GOT3 (cell line): ENCODE data around the gene EEF1AKMT2.
"Not testable (repeated sequence)": the region's sequence is repeated elsewhere in the genome, so short reads cannot be mapped to it uniquely, and the experiment has no call there.

ENCODE experiments used
- DNase-seq: peaks from one replicate; lab custom pipeline; 2025; ENCODE audit warnings: mixed read lengths; lab: John Stamatoyannopoulos, UW

Gene EEF1AKMT2

DNA sequence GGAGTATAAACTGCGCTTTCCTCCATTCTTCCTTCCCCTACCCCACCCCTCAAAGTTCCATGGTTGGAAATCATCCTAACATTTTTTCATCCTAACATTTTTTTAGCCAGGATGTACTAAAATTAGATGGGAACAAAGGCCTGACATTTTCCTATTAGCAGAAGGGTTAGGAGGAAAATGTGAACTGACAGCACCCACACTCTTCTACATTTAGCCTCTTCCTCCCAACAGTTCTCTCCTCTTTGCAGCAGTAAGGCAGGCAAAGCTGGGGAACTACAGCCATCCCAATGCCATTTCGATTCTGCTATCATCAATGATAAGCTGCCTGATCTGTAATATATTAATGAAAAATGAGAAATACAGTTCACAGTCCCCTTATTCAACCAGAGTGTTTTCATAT is 36.1 kb downstream of the EEF1AKMT2 start:
- DNase-seq, result no peak

GRCh38 chr10:124754227-124754626 is 37.5 kb downstream of the EEF1AKMT2 start:
- DNase-seq, result no peak

GRCh38 chr10:124748953-124749645 is 42.6 kb downstream of the EEF1AKMT2 start:
- no peak for DNase-seq

GRCh38 chr10:124748166-124748565 is 43.5 kb downstream of the EEF1AKMT2 start:
- no peak for DNase-seq

- DNase-seq, result no peak
Measured at GRCh38 chr10:124747745-124748144, 43.9 kb downstream of the EEF1AKMT2 start.

DNA sequence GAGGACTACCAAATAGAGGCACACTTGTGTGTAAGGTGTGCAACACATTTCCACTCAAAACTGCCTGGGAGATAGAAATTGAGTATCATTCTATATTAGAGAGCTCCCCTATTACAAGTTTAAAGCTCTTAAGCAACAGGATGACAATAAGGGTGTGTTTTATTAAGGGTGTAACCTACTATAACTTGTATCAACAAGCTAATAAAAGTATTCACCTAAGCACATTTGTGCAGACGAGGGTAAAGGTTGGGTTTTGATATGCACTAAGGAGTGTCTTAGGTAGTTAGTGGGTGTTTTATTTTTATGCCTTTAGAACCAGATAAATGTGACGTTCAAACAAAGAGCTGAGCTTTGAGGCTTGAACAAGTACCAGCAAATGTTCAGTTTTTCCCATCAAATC is 44.7 kb downstream of the EEF1AKMT2 start:
- DNase-seq, result no peak

GRCh38 chr10:124746447-124746846 is 45.2 kb downstream of the EEF1AKMT2 start:
- DNase-seq, result not testable (repeated sequence)

DNA sequence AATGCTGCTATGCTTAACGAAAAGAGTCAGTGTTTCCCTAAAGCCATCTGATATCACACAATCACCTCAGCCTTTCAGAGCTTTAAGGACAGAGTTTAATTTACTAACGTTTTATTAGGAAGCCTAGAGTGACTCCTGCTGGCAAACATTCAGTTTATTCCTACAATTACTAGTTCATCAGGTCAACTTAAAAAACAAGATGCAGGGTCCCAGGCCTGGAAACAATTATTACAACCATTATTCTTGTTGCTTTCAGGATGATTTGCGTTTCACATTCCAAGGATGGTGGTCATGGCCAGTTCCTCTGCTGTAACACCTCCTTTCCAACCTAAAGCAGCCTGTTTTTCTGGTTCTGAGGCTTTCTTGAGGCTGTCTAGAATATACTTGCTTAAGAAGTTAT is 46.0 kb downstream of the EEF1AKMT2 start:
- DNase-seq, result no peak

DNA sequence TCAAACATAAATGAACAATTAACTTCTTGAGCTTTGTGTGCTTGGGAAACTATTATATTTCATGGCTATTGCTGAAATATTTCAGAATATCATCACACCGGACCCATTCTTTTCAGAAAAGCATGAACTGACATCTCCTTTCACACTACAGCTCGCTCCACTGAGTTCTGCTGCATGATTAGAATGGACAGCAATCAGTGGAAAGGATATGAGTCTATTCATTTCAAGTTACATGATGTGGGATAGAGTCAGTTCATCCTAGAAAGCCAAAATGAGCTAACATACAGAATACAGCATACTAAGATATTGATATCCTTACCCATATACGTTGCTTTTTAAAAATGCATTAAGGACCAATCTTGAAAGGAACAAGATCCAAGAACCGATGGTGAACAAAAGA is 46.4 kb downstream of the EEF1AKMT2 start:
- no peak for DNase-seq

- peak; percentile 41 for DNase-seq
Measured at GRCh38 chr10:124744102-124745050, 47.3 kb downstream of the EEF1AKMT2 start, which contains the start of gene FAM53B. TSS of gene FAM53B (minus strand) at chr10:124744378. CDS start at chr10:124706713, 37,665 bp downstream.

GRCh38 chr10:124743191-124744101 is 48.2 kb downstream of the EEF1AKMT2 start:
- no peak for DNase-seq

- DNase-seq, result no peak
Measured at GRCh38 chr10:124742413-124743190, 49.1 kb downstream of the EEF1AKMT2 start.

- DNase-seq, result no peak
Measured at GRCh38 chr10:124741922-124742412, 49.7 kb downstream of the EEF1AKMT2 start.

GRCh38 chr10:124741281-124741921 is 50.3 kb downstream of the EEF1AKMT2 start:
- peak; percentile 23 for DNase-seq

GRCh38 chr10:124740369-124741280 is 51.1 kb downstream of the EEF1AKMT2 start:
- DNase-seq, result no peak

- DNase-seq, result no peak
Measured at GRCh38 chr10:124739986-124740368, 51.7 kb downstream of the EEF1AKMT2 start.

DNA sequence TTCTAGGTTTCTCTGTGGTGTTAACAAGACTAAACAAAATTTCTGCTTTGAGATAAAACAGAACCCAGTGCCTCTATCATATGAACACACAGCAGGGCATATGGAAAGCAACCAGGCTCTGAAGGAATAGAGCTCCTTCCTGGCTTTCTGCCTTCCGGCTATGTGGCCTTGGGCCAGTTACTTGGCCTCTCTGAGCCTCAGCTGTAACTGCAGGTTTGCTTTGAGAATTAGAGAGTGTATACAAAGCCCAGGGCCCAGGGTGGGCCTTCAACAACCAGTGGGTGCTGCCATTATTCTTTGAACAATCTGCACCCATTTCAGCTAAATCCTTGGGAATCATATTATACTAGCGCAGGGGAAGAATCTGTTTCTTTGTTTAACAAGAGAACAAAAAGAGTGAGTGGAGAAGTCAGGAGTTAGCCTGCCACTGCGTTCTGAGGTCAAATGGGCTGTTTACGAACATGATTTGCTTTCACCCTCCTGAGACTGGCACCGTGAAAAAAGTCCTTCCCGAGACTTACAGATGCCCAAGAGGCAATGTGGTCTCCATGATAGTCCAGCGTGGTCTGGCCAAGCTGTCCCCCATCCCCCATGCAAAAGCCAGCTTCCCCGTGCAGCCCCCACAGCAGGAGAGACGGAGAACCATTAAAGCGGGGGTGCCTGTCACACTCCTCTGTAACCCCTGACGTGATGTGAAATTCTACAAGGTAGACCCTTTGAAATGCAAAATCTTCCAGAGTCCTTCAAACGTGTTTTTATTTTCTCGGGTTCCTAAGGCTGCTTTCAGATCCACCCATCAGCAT is 52.4 kb downstream of the EEF1AKMT2 start:
- no peak for DNase-seq

DNA sequence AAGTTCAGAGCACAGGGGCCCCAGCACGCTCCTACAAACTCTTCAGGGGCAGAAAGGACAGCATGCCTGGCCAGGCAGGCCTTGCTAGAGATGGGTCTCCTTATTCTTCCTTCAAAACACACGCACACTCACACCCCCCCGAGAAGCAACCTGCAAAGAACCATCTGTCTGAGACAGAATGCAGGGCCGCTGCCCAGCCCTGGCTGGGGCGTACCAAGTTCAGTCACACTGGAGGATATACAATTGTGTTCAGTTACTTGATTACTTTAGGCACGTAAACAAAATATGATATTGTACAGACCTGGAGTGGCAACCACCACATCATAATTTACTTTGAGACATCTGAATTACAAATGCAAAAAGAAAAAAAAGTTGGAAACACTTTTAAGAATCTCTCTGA is 53.2 kb downstream of the EEF1AKMT2 start:
- DNase-seq, result no peak
